GM08714 (cell line): Measurements from ENCODE around the gene ADIPOR1.
A peak's percentile ranks its signal among the peaks of the same experiment; 100 is the strongest.
"Not testable (repeated sequence)": the region's sequence is repeated elsewhere in the genome, so short reads cannot be mapped to it uniquely, and the experiment has no call there.

Source experiments
- H3K4me3 ChIP-seq: fragments of 200-500 bp; sonication (Bioruptor generic); 2 replicates; pipeline ENCODE4 v1.5.1; 2014; ENCODE audit warnings: mild to moderate bottlenecking, low read length, inconsistent platforms
- ZNF274 ChIP-seq: IDR thresholded peaks from 2 replicates; pipeline ENCODE4 v1.6.1; 2012; ENCODE audit warnings: mild to moderate bottlenecking, low read depth, low read length

Gene ADIPOR1

DNA sequence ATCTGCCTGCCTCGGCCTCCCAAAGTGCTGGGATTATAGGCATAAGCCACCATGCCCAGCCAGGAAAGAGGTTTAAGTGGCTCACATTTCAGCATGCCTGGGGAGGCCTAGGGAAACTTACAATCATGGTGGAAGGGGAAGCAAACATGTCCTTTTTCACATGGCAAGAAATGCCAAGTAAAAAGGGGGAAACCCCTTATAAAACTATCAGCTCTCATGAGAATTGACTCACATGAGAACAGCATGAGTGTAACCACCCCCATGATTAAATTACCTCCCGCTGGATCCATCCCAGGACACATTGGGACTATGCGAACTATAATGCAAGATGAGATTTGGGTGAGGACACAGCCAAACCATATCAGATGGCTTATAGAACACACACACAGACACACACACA is 22.3 kb downstream of the ADIPOR1 start:
- no peak overlapping the region for H3K4me3 ChIP-seq
- no peak for TF ChIP-seq ZNF274

DNA sequence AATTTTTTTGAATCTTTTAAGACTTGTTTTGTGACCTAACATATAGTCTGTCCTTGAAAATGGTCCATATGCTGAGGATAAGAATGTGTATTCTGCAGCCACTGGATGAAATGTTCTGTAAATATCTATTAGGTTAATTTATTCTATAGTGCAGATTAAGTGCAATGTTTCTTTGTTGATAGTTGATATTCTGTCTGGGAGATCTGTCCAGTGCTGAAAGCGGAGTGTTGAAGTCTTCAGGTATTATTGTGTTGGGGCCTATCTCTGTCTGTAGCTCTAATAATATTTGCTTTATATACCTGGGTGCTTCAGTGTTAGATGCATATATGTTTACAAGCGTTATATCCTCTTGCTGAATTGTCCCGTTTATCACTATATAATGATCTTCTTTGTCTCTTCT is 23.4 kb downstream of the ADIPOR1 start:
- H3K4me3 ChIP-seq: no peak overlapping the region
- TF ChIP-seq ZNF274: no peak

DNA sequence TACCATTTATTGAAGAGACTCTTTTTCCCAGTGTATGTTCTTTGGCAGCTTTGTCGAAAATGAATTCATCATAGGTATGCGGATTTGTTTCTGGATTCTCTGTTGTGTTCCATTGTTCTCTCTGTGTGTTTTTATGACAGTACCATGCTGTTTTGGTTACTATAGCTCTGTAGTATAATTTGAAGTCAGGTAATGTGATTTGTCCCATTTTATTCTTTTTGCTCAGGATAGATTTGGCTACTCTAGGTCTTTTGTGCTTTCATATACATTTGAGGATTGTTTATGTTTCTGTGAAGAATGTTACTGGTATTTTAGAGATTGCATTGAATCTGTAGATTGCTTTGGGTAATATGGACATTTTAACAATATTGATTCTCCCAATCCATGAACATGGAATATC is 25.6 kb downstream of the ADIPOR1 start:
- no peak overlapping the region for H3K4me3 ChIP-seq
- TF ChIP-seq ZNF274: no peak

DNA sequence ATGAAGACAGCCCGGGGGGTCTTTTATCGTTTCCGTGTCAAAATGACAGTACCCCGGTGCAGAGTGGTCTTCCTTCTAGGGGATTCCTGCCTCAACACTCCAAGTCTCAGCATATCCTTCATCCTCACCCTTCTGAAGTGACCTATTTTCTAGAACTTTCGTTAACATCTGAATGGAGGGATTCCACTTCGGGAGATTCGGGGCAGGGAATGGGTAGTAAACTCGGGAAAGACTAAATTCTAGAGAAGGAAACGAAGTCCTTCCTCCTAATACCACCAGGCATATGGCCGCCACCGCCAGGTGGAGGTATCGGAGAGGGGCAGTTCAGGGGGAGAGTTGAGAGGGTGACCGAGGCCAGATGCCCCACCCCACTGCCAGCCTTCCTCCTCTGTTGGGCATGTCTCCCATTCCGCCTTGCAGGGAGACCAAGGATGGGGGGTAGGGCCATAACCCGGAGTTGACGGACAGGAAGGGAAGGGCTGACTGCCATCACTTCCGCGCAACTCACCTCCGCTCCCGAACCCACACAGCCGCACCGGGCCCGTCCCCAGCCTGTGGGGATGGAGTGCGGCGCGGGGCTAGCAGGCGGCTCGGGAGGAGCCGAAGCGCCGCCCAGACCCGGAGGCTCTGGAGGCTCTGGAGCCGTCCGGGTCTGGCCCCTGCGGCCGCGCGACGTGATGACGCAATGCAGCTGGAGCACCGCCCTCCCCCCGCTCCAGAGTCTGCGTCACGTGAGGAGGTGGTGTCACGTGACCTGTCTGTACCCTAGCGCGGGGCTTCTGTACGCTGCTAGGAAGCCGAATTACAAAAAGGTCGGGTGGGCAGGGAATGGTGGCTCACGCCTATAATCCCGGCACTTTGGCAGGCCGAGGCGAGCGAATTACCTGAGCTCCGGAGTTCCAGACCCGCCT is 31.3 kb downstream of the ADIPOR1 start, which contains the start of gene KLHL12:
Gene KLHL12 (minus strand): TSS at position 654 of the 911 bp plus-strand sequence. CDS start 2,072 bp downstream, outside the sequence.
- H3K4me3 ChIP-seq: peak within 1 kb of the TSS; percentile 76
- TF ChIP-seq ZNF274: no peak

DNA sequence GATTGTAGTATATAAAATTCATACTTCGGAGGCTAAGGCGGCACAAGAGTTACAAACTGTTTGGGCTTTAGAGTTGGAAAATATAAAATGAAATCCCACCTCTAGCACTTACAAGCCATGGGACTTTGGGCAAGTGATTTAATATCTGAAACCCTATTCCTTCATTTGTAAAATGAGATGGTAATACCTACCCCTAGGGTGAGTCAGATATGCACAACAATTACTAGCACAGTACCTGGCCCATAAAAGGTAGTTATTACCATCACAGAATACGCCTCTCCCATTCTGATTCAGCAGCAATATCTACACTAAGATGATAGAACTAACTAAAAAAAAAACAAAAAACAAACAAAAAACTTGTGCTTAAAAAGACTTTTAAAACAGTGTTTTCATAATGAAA is 34.6 kb downstream of the ADIPOR1 start:
- no peak overlapping the region for H3K4me3 ChIP-seq
- TF ChIP-seq ZNF274: no peak

DNA sequence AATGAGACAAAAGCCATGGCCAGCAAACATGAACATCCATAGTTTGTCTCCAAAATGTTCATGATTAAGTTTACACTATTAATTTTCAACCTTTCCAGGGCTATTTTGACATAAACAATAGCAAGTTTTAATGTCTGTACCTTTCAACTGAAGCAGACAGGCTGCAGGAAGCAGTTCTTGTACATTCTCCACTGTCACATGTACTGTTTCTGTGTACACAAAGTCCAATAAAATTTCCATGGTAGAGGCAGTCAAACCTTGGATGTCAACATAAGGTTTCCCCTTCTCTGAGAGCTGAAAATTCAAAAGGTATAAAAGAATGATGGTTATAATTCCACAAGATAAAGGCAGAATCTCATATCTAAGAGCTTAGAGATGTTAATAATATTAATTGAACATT is 38.5 kb downstream of the ADIPOR1 start:
- H3K4me3 ChIP-seq: no peak overlapping the region
- no peak for TF ChIP-seq ZNF274

DNA sequence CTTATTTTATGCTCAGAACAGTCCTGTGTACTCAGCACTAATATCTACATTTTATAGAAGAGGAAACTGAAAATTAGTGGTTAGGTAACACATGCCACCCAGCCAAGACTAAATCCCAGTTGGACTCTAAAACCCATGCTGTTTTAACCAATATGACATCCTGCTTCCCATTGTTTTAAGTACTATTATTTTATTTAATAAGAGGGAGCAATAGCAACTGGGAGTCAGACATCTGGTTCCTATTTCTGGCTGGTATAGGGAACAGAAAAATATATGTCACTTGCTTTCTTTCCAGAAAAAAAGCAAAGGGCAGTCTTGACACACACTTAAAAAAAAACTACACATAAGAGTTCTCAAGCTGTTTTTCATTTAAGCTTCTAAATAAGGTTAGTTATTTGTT is 43.0 kb downstream of the ADIPOR1 start:
- H3K4me3 ChIP-seq: no peak overlapping the region
- no peak for TF ChIP-seq ZNF274

DNA sequence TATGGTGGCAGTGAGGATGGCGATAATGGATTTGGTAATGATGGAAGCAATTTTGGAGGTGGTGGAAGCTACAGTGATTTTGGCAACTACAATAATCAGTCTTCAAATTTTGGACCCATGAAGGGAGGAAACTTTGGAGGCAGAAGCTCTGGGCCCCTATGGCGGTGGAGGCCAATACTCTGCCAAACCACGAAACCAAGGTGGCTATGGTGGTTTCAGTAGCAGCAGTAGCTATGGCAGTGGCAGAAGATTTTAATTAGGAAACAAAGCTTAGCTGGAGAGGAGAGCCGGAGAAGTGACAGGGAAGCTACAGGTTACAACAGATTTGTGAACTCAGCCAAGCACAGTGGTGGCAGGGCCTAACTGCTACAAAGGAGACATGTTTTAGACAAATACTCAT is 45.6 kb downstream of the ADIPOR1 start:
- not testable (repeated sequence) for H3K4me3 ChIP-seq

DNA sequence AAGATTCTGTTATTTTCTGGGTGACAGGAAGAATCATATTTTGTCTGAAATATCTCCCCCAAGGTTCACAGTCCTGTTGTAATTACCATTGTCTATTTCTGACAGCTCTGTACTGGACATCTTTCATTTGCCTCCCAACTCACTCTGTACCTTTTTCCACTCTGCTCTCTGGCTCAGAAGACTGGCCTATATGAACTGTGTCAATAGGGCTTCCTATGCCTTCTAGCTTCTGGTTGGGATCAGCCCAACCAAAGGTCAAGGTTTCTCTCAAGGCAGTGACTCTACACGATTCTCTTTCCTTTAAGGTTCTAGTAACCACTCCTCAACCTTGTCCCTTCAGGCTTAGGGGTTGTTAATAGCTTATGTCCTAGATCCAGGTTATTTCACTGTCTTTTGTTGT is 48.6 kb downstream of the ADIPOR1 start:
- H3K4me3 ChIP-seq: no peak overlapping the region
- TF ChIP-seq ZNF274: no peak

DNA sequence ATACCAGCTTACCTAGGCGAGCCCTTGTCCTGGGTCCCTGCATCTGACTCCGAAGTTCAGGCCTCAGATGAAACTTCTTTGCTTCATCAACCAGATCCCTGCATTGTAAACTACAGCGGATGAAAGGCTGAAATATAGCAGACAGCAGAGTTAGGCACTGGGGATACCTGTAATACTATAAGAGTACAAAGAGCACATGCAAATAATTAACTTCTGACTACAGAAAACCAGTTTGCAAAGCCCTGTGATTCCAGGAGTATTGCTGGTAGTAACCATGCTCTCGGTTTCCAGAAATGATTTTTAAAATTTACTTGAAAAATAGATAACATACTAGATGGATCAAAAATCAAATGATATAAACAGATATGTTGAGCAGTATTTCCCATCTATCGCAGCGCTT is 49.1 kb downstream of the ADIPOR1 start:
- H3K4me3 ChIP-seq: no peak overlapping the region
- no peak for TF ChIP-seq ZNF274

DNA sequence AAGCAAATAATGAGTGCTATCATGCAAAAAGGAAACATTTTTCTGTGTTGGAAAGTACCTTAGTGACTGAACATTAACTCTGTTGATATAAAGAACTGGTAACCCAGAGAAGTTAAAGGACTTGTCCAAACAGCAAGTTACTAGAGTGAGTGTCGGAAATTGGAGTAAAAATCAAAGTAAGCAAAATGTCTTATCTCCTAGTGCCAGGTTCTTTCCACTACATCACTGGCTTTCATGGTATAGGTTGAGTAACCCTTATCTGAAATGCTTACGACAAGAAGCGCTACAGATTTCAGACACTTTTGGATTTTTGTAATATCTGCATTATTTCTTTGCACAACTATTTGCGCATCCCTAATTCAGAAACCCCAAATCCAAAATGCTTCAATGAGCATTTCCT is 52.8 kb downstream of the ADIPOR1 start:
- TF ChIP-seq ZNF274: no peak
- H3K4me3 ChIP-seq: no peak overlapping the region

DNA sequence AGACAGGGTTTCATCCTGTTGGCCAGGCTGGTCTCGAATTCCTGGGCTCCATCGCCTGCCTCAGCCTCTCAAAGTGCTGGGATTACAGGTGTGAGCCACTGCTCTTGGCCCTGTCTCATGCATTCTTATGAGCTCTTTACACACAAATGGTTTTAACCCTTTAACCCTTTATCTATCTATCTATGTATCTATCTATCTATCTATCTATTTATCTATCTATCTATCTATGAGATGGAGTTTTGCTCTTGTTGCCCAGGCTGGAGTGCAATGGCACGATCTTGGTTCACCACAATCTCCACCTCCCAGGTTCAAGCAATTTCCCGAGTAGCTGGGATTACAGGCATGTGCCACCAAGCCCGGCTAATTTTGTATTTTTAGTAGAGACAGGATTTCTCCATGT is 54.3 kb downstream of the ADIPOR1 start:
- not testable (repeated sequence) for H3K4me3 ChIP-seq

DNA sequence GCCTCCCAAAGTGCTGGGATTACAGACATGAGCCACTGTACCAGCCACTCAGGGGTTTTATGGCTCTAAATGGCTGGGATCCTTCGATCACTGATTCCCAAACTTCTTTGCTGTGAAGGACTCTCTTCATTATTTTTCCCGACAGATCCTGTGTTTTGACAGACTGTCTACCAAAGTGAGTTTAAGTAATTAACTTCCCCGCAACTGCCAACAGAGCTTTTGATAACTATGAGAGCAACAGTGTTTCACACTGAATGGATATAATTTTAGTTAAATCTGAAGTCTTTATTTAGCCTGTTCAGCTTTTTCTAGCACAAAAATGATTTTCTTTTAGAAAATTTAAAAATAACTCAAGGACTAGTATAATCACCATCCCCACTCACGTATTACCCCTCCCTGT is 56.6 kb downstream of the ADIPOR1 start:
- H3K4me3 ChIP-seq: no peak overlapping the region
- TF ChIP-seq ZNF274: no peak

DNA sequence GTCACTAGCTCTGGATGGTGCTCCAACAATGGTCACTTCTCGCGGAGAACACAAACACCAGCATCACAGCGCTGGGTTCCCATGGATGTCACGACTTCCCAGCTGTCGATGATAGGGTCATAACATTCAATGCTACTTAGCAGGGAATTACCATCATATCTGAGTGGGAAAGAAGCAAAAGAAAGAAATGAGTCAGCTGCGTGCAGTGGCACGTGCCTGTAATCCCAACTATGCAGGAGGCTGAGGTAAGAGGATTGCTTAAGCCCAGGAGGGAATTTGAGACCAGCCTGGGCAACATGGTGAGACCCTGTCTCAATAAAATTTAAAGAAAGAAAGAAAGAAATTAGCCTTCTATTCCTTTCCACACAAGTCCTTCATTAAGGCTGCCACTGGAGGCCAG is 65.6 kb downstream of the ADIPOR1 start:
- TF ChIP-seq ZNF274: no peak

More for the DNA sequence above, 65.6 kb downstream of the ADIPOR1 start:
- H3K4me3 ChIP-seq: no peak overlapping the region
